Measurements from ENCODE around the gene MTOR.
"Not testable (repeated sequence)": the region's sequence is repeated elsewhere in the genome, so short reads cannot be mapped to it uniquely, and the experiment has no call there.

DNA sequence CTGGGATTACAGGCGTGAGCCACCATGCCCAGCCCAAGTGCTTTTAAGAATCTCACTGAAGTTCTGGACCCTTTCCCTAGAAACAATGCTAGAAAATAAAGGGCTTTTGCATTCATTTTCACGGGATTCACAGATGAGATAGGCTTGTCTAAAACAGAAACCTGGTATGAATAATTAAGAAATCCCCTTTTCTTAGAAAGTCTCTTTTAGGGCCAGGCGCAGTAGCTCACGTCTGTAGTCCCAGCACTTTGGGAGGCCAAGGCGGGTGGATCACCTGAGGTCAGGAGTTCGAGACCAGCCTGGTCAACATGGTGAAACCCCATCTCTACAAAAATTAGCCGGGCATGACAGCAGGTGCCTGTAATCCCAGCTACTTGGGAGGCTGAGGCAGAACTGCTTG, 189.0 kb downstream of the MTOR start:
- TF ChIP-seq, protein P1, sequence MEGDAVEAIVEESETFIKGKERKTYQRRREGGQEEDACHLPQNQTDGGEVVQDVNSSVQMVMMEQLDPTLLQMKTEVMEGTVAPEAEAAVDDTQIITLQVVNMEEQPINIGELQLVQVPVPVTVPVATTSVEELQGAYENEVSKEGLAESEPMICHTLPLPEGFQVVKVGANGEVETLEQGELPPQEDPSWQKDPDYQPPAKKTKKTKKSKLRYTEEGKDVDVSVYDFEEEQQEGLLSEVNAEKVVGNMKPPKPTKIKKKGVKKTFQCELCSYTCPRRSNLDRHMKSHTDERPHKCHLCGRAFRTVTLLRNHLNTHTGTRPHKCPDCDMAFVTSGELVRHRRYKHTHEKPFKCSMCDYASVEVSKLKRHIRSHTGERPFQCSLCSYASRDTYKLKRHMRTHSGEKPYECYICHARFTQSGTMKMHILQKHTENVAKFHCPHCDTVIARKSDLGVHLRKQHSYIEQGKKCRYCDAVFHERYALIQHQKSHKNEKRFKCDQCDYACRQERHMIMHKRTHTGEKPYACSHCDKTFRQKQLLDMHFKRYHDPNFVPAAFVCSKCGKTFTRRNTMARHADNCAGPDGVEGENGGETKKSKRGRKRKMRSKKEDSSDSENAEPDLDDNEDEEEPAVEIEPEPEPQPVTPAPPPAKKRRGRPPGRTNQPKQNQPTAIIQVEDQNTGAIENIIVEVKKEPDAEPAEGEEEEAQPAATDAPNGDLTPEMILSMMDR (IDR thresholded peaks at IDR 0.05), result not testable (repeated sequence)
- not testable (repeated sequence) for TF ChIP-seq POLR2A (IDR thresholded peaks at IDR 0.05)

Data from ovary (tissue), 3 donors.